ENCODE data around the gene FGF12. TPM values are rescaled to one million over a fixed set of nuclear protein-coding genes. Genes with fewer than 3 reads are reported as not detected.

FGF12 gene
- total RNA-seq, 2 experiments from 2014 or later: 0.06 to 1.7 TPM

- Histone ChIP-seq H3K4me2 (ENCODE audit: low read length) (no peak overlapping the region), H3K9me2 (ENCODE audit: insufficient read depth, low read length) (no peaks in the 10 kb centered on the region), H3K9me3 (ENCODE audit: low read length) (no peaks in the 10 kb centered on the region), H3K36me3 (ENCODE audit: insufficient read depth, low read length) (no peaks in the 10 kb centered on the region), H2AFZ (ENCODE audit: low read length) (no peak overlapping the region), H3K79me2 (ENCODE audit: insufficient read depth, low read depth, low read length) (no peaks in the 10 kb centered on the region), H3K4me1 (ENCODE audit: insufficient read depth, low read length, poor library complexity, severe bottlenecking) (no peaks in the 10 kb centered on the region), H4K20me1 (ENCODE audit: insufficient read depth, low read length) (no peaks in the 10 kb centered on the region), H3K4me3 (ENCODE audit: low read depth, low read length, poor library complexity, severe bottlenecking) (no peak overlapping the region), H3K27ac (ENCODE audit: low read depth, low read length, poor library complexity, severe bottlenecking) (no peak overlapping the region)
- TF ChIP-seq, protein P1, sequence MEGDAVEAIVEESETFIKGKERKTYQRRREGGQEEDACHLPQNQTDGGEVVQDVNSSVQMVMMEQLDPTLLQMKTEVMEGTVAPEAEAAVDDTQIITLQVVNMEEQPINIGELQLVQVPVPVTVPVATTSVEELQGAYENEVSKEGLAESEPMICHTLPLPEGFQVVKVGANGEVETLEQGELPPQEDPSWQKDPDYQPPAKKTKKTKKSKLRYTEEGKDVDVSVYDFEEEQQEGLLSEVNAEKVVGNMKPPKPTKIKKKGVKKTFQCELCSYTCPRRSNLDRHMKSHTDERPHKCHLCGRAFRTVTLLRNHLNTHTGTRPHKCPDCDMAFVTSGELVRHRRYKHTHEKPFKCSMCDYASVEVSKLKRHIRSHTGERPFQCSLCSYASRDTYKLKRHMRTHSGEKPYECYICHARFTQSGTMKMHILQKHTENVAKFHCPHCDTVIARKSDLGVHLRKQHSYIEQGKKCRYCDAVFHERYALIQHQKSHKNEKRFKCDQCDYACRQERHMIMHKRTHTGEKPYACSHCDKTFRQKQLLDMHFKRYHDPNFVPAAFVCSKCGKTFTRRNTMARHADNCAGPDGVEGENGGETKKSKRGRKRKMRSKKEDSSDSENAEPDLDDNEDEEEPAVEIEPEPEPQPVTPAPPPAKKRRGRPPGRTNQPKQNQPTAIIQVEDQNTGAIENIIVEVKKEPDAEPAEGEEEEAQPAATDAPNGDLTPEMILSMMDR (conservative IDR thresholded peaks at IDR 0.05; ENCODE audit: low read length): no peak
- TF ChIP-seq EZH2phosphoT487 (IDR thresholded peaks at IDR 0.05; ENCODE audit: borderline replicate concordance, low read depth, low read length): no peak
- no TSS peak for BruUV-seq (replicated peaks)
- POLR2A ChIA-PET: no interaction called here
- DNase-seq (ENCODE audit: low spot score): no peak
- intact Hi-C loops (cut with micrococcal nuclease; ENCODE audit: unreplicated experiment): no loop called here
- CTCF ChIA-PET (ENCODE audit: unreplicated experiment): no interaction called here
These were observed 375.9 kb downstream of the FGF12 start for GRCh38 chr3:192351441-192351840.

DNA sequence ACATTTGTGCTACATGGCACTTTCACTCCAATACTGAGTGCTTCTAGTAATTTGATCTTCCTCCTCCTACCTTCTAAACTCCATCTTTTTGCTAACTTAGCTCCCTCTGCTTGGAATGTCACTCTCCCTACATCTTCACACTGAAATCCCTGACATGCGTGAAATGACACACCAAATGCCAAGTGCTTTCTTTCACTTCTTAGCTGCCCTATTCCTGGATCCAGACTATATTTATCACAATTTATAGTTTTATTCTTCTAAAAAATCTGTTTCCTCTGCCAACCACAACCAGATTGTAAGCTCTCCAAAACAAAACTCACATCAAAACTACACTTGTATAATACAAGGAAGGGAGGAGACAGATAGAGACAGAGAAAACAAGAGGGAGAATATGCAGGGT, 387.3 kb downstream of the FGF12 start:
- POLR2A ChIA-PET: interaction anchor here (0.7 to 1.8 kb wide), 4 partner anchors 13 to 1283 kb away, joined by 3 to 4 read pairs (median 3); no protein-coding TSS in a partner anchor
- Histone ChIP-seq H3K4me3 (ENCODE audit: low read depth, low read length, poor library complexity, severe bottlenecking) (no peak overlapping the region), H3K79me2 (ENCODE audit: insufficient read depth, low read depth, low read length) (no peaks in the 10 kb centered on the region), H3K4me1 (ENCODE audit: insufficient read depth, low read length, poor library complexity, severe bottlenecking) (no peaks in the 10 kb centered on the region), H3K4me2 (ENCODE audit: low read length) (no peak overlapping the region), H3K27ac (ENCODE audit: low read depth, low read length, poor library complexity, severe bottlenecking) (no peak overlapping the region), H3K9me3 (ENCODE audit: low read length) (no peaks in the 10 kb centered on the region), H4K20me1 (ENCODE audit: insufficient read depth, low read length) (no peaks in the 10 kb centered on the region), H3K36me3 (ENCODE audit: insufficient read depth, low read length) (no peaks in the 10 kb centered on the region), H2AFZ (ENCODE audit: low read length) (no peak overlapping the region), H3K9me2 (ENCODE audit: insufficient read depth, low read length) (no peaks in the 10 kb centered on the region)
- CTCF ChIA-PET (ENCODE audit: unreplicated experiment): no interaction called here
- no peak for DNase-seq (ENCODE audit: low spot score)
- no TSS peak for BruUV-seq (replicated peaks)
- TF ChIP-seq, protein P1 (conservative IDR thresholded peaks at IDR 0.05; ENCODE audit: low read length): no peak
- TF ChIP-seq EZH2phosphoT487 (IDR thresholded peaks at IDR 0.05; ENCODE audit: borderline replicate concordance, low read depth, low read length): no peak
- intact Hi-C loops (cut with micrococcal nuclease; ENCODE audit: unreplicated experiment): no loop called here

GRCh38 chr3:192339214-192339613, 388.1 kb downstream of the FGF12 start:
- no peak overlapping the region for H3K27ac ChIP-seq (ENCODE audit: low read depth, low read length, poor library complexity, severe bottlenecking)
- no peaks in the 10 kb centered on the region for H3K4me1 ChIP-seq (ENCODE audit: insufficient read depth, low read length, poor library complexity, severe bottlenecking)
- TF ChIP-seq EZH2phosphoT487 (IDR thresholded peaks at IDR 0.05; ENCODE audit: borderline replicate concordance, low read depth, low read length): no peak
- TF ChIP-seq, protein P1 (conservative IDR thresholded peaks at IDR 0.05; ENCODE audit: low read length): no peak
- no peak overlapping the region for H2AFZ ChIP-seq (ENCODE audit: low read length)
- no peaks in the 10 kb centered on the region for H3K9me3 ChIP-seq (ENCODE audit: low read length)
- intact Hi-C loops (cut with micrococcal nuclease; ENCODE audit: unreplicated experiment): no loop called here
- CTCF ChIA-PET (ENCODE audit: unreplicated experiment): no interaction called here
- no peaks in the 10 kb centered on the region for H3K9me2 ChIP-seq (ENCODE audit: insufficient read depth, low read length)
- POLR2A ChIA-PET: interaction anchor here (0.6 to 1.8 kb wide), 4 partner anchors 12 to 338 kb away, joined by 3 to 4 read pairs (median 4); no protein-coding TSS in a partner anchor
- no TSS peak for BruUV-seq (replicated peaks)
- no peaks in the 10 kb centered on the region for H3K36me3 ChIP-seq (ENCODE audit: insufficient read depth, low read length)
- H3K4me2 ChIP-seq (ENCODE audit: low read length): no peak overlapping the region
- H4K20me1 ChIP-seq (ENCODE audit: insufficient read depth, low read length): no peaks in the 10 kb centered on the region
- H3K4me3 ChIP-seq (ENCODE audit: low read depth, low read length, poor library complexity, severe bottlenecking): no peak overlapping the region
- DNase-seq (ENCODE audit: low spot score): no peak
- no peaks in the 10 kb centered on the region for H3K79me2 ChIP-seq (ENCODE audit: insufficient read depth, low read depth, low read length)

Measured in OCI-LY7 (cell line).